ENCODE measurements around the gene ZCCHC9.

ZCCHC9 gene

GRCh38 chr5:81360640-81361039, 59.3 kb downstream of the ZCCHC9 start:
- no peak for DNase-seq

- DNase-seq: no peak
Measured at GRCh38 chr5:81361600-81361999, 60.2 kb downstream of the ZCCHC9 start.
